Fibroblast of pulmonary artery (primary cell): ENCODE measurements around the gene ATP1B4.

ENCODE experiments used
- DNase-seq: peaks from one replicate; pipeline ENCODE4 v3.0.0-alpha.2; 2010; ENCODE audit warnings: low read depth
- H3K4me3 ChIP-seq: replicated peaks from 2 replicates; pipeline ENCODE4 v1.5.1; 2011; ENCODE audit warnings: low read depth, mild to moderate bottlenecking, control low read depth, low read length, moderate library complexity
- TF ChIP-seq, protein P1 (sequence below): IDR thresholded peaks from 2 replicates; pipeline ENCODE4 v1.5.1; 2011; ENCODE audit warnings: mild to moderate bottlenecking, control low read depth, low read length, inconsistent platforms; ENCODE audit errors: missing control alignments

ATP1B4 gene

DNA sequence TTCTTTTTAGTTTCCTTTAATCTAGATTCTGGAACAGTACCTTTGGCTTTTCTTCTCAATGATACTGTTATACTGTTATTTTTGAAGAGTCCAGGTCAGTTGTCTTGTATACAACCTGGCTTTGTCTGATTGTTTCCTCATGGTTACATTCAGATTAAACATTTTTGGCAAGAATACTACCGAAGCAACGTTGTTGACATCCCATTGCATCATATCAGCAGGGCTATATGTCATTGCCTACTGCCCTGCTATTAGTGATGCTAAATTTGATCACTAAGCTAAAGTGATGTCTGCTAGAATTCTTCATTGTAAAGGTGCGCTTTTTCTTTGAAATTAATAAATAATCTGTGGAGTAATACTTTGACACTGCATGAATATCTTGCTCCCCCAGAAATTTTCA, 5.8 kb upstream of the ATP1B4 start:
- TF ChIP-seq, protein P1, sequence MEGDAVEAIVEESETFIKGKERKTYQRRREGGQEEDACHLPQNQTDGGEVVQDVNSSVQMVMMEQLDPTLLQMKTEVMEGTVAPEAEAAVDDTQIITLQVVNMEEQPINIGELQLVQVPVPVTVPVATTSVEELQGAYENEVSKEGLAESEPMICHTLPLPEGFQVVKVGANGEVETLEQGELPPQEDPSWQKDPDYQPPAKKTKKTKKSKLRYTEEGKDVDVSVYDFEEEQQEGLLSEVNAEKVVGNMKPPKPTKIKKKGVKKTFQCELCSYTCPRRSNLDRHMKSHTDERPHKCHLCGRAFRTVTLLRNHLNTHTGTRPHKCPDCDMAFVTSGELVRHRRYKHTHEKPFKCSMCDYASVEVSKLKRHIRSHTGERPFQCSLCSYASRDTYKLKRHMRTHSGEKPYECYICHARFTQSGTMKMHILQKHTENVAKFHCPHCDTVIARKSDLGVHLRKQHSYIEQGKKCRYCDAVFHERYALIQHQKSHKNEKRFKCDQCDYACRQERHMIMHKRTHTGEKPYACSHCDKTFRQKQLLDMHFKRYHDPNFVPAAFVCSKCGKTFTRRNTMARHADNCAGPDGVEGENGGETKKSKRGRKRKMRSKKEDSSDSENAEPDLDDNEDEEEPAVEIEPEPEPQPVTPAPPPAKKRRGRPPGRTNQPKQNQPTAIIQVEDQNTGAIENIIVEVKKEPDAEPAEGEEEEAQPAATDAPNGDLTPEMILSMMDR, result no peak

DNA sequence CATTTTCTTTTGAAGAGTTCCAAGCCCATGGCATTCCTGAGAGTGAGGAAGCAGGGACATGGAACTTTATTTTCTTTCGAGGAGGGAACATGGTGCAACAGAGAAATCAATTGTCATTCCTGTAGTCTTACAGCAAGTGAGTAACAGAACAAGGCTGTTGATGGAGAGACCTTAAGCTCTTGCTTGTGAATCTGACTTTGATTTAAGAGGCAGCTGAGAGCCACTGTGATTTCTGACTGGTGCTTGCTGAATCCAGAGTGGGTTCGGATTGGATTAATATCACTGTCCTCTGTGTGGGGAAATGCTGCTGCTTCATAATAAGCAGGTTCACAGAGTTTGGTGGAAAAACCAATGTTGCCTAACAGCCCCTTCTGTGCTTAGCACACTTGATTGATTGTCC, 4.7 kb upstream of the ATP1B4 start:
- TF ChIP-seq, protein P1, result no peak
- no peak for DNase-seq
- H3K4me3 ChIP-seq, result no peak overlapping the region

More for the DNA sequence above, 5.8 kb upstream of the ATP1B4 start:
- no peak overlapping the region for H3K4me3 ChIP-seq
- DNase-seq, result no peak

DNA sequence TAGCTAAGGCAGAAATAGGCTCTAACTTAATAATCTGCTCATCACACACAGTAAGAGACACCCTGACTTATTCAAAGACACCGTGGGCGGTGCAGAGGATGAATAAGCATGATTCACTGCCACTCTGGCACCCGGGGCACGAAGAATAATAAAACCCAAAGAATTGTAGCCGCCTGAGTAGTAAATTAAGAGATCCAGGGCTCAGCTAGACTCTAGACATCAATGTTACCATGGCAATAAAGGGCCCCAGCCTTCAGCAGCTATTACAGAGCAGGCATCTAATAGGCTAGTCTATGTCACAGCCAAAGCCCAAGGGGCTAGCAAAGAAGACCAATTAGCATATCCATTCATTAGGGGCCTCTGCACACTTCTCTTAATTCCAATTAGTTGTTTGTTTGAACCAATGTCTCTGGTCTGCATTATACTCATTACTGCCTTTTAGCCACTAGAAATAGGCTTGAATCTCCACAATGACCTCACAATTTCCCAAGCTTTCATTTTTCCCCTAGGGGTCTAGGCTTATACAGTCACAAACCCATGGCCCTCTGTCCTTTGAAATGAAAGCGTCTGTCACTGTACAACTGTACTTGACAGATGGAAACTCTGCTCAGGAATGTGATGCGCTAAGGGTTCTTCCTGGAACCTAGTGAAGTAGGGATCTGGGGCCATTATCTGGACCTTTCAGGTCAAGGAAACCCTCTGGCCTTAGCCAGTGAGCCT, 3.0 kb upstream of the ATP1B4 start:
- no peak overlapping the region for H3K4me3 ChIP-seq
- TF ChIP-seq, protein P1, result no peak
- DNase-seq, result no peak

DNA sequence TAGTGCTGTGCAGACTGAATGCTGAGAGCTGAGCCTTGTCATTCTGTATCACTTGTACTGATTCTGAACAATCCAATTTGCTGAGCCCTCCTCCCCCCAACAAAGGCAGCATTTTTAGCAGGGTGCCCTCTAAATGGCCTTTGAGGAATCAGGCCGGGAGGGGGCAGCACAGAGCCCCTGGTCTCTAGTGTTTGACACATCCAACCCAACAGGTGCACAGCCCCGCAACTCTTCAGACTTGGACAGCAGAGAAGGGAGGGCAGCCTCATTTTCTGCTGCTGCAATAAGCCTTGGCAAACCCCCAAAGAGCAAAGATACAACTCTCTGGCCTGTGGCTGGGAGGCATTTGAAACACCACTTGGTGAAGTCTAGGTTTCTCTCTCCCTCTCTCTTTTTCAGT, 3.4 kb downstream of the ATP1B4 start:
- TF ChIP-seq, protein P1, result peak; percentile 47

DNA sequence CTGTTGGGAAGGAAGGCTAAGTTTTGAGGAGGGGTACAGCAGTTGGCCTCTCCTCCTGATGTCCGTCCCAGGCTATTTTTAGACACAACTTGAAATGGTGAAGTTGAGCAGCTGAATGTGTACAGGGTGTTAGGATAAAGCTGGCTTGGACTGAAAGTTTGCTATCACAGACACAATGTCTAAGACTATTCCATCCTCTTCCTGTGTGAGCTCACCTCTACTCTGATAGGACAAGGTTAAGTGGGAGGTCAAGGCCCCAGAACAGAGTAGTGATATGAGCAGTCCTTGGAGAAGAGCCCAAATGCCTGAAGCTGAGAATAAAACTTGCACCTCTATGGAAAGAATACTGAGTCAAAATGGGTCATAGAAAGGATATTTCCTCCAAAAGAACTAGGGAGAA, 4.1 kb downstream of the ATP1B4 start:
- TF ChIP-seq, protein P1, result no peak
- H3K4me3 ChIP-seq, result no peak overlapping the region
- no peak for DNase-seq

More for the DNA sequence above, 3.4 kb downstream of the ATP1B4 start:
- peak; percentile 11 for DNase-seq
- no peak overlapping the region for H3K4me3 ChIP-seq

DNA sequence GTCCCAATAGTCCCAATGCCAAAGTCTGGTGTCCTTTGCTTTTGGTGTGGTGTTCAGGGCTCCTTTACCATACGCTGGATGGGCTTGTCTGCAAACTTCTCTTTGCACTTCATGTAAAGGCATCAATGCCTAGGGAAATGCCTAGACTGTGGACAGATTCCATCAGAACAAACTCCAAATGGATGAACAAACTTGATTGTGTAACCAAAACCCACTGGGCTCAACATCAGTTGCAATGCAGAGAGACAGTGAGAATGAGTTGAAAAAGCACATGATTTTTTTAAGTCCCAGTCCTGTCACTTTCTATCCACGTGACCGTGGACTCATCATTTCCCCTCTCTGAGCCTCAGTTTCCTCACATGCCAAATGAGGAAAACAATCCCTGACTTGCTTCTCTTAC, 4.9 kb downstream of the ATP1B4 start:
- no peak overlapping the region for H3K4me3 ChIP-seq
- TF ChIP-seq, protein P1, result no peak
- no peak for DNase-seq
